HG02798 (cell line): ENCODE measurements around the gene NRL.

Experiments used
- ATAC-seq: cut with Tn5 transposase; IDR thresholded peaks from one replicate; pipeline ENCODE4 v1.9.1; 2021; ENCODE audit warnings: mild to moderate bottlenecking; ENCODE audit not compliant: unreplicated experiment, poor library complexity

Gene NRL

GRCh38 chr14:24100982-24101494, 13.7 kb downstream of the NRL start:
- no peak for ATAC-seq

GRCh38 chr14:24100197-24100981, 14.4 kb downstream of the NRL start:
- ATAC-seq, result no peak

DNA sequence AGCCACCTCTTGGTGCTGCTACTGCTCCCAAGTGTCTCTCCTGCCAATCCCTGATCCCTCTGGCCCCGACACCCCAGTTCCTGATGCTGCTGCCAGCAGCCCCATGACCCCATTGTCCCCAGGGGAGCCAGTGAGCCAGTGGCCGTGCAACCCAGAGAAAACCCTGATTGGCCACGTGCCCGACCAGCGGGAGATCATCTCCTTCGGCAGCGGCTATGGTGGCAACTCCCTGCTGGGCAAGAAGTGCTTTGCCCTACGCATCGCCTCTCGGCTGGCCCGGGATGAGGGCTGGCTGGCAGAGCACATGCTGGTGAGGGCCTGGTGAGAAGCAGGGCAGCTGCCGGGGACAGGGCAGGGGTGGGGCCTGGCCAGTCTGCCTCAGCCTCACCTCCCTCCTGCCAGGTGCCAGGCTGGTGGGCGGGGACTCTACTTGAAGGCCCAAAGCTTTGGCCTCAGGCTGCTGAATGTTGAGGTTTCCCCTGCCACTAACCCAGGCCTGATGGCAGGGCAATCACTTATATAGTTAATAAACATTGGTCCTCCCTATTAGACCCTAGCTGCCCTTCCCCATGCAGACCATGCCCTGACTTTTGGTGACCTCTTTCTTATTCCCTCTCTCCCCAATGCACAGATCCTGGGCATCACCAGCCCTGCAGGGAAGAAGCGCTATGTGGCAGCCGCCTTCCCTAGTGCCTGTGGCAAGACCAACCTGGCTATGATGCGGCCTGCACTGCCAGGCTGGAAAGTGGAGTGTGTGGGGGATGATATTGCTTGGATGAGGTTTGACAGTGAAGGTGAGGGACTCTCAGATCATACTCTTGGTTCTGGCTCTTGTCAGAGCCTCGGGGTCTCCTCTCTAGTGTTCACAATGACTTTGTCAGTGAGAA, 15.6 kb downstream of the NRL start:
- no peak for ATAC-seq

- no peak for ATAC-seq
Observed at GRCh38 chr14:24098229-24098926, 16.4 kb downstream of the NRL start.

DNA sequence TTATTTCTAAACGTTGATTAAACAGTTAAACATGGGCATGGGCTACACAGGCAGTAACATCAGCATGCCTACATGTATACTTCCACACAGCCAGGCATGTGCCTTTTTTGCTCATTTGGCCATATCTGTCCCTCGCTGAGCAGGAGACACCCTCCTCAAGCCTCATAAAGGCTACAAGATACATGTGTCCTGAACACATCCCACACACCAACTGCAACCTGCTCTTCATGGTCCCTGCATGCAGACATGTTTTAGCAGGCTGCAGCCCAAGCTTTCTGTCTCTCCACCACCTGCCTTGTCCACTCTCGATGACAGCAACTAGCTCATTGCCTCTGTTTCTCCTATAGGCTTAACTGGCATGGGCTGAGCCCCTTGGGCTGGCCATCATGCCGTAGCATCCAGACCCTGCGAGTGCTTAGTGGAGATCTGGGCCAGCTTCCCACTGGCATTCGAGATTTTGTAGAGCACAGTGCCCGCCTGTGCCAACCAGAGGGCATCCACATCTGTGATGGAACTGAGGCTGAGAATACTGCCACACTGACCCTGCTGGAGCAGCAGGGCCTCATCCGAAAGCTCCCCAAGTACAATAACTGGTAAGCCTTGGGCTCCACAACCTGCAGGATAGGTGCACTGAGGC, 18.1 kb downstream of the NRL start:
- ATAC-seq, result no peak

GRCh38 chr14:24095271-24096068, 19.3 kb downstream of the NRL start:
- peak; percentile 72 for ATAC-seq

DNA sequence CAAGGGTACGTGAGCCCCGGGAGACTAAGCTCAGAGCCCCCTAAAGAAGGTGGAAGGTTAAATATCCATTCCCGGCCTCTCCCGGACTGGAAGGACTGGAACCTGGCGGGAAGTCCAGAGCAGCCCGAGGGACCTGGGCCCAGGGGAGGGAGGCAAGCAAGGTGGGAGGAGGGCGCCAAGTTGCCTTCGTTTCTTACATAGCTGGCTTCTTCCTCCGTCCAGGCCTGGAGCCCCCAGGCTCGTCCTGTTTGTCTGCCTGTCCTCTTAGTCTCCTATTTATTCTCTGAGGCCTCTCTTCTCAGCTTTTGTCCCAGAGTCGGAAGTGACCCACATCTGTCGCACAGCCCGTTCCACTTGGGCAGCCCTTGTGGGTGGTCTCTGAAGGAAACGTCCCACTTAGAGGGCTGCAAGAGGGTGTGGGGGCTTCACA, 19.9 kb downstream of the NRL start:
- no peak for ATAC-seq

GRCh38 chr14:24093901-24094840, 20.6 kb downstream of the NRL start, which contains the start of gene PCK2:
Gene PCK2 (plus strand): TSS chr14:24094311. CDS start chr14:24094406, 95 bp downstream.
- ATAC-seq, result peak; percentile 64

DNA sequence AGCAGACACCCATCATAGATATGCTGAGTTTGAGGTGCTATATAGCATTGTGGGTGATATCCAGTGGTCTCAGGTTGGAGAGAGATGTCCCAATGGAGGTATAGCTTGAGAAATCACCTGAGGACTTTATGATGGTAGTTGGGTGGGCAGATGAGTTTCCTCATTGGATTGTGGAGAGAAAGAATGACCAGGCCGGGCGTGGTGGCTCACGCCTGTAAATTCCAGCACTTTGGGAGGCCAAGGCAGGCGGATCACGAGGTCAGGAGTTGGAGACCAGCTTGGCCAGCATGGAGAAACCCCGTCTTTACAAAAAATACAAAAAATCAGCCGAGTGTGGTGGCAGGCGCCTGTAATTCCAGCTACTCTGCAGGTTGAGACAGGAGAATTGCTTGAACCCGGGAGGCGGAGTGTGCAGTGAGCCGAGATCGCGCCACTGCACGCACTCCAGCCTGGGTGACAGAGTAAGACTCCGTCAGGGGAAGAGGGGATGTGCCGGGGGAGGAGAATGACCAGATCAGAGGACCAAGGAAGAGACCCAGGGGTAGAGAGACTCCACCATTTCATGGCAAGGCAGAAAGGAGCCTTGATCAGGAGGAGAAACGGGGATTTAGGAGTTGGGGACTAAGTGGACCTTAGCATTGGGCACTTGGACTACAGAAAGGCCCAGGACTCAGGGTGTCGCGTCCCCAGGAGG, 21.4 kb downstream of the NRL start:
- ATAC-seq, result no peak

GRCh38 chr14:24092505-24093206, 22.1 kb downstream of the NRL start:
- no peak for ATAC-seq

DNA sequence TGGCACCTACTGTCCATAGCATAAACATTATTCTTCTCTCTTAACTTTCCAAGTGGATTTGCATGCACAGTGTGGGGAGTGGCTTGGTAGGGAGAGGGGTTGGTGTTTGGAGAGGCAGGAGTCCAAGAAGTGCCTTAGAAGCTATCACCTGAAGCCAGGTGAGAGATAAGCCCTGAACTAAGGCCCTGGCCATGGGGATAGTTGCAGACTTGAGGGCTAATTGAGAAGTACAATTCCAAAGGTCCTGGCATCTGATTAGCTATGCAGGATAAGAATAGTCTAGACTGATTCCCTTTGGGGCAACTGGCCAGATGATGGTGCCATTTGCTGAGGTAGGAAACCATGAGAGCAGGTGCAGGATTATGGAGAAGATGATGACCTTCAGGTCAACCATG, 22.6 kb downstream of the NRL start:
- ATAC-seq, result no peak

DNA sequence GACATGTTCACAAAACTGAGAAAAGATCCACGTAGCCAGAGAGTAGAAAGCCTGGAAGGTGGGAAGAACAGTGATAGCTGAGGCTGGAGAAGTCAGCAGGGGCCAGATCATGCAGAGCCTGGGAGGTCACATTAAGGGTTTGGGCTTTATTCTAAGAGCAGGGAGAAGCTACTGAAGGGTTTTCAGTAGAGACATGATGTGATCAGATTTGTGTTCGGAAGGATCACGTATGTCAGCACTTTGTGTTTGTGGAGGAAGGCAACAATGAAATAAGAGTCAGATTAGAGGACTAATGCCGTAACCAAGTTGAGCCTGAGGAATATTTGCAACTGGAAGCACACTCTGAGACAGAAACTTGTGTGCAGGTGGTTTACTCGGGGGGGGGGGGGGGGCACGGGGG, 24.9 kb downstream of the NRL start:
- ATAC-seq, result no peak

DNA sequence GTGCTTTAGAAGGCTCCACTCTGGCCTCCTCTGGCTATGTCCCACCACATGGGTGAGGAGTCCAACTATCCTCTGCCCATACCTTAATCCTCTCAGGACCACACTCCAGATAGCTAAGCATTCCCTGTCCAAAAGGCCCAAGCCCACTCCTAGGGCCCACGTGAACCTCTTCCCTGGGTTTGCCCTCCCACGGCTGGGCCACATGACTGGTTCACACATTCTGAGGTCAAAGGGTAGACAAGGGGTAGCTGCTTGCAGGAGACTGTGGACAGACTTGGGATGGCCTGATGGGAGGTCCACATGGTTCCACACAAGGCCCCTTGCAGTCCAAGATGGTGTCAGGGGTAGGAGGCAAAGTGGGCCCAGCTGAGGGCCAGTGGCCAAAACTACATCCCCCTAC, 26.7 kb downstream of the NRL start:
- ATAC-seq, result no peak

- no peak for ATAC-seq
Observed at GRCh38 chr14:24087004-24087403, 27.7 kb downstream of the NRL start.

DNA sequence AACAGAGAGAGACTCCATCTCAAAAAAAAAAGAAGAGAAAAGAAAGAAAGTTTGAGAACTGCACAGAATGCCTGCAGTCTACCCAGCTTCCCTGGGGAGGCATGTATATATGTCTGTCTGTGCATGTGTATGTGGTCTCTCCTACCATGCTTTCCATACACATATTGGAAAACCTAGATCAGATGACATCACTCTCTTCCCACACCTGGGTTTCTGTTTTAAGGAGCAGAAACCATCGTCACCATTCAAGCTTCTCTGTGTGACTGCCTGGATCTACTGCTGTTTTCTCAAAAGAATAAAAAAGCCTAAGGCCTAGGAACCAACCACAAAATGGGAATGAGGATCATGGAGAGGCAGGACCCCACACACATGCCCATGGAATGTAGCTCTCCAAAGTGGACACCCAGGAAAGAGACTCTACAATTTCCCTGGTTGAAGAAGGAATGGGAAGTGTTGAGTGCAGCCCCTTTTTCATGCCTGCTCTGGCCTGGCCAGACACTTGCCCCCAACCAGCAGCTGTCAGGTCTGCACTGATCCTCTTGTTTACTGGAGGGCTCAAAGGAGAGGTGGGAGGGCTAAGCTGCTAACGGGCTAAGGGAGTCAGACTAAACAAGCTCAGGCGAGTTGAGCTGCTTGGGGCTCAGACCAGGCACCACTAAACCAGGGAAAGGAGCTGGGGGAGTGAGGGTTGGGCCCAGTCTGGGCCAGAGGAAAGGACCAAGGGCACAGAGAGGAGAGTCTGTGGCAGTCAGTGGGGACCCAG, 28.4 kb downstream of the NRL start:
- no peak for ATAC-seq

- no peak for ATAC-seq
Observed at GRCh38 chr14:24085215-24085614, 29.5 kb downstream of the NRL start.
